Stimulated activated naive CD4-positive, alpha-beta T cell (primary cell): ENCODE data around the gene SSUH2.

Experiments
- DNase-seq, 6 experiments: peaks; one replicate each; lab custom pipeline; 2025; lab: John Stamatoyannopoulos, UW

The SSUH2 gene

GRCh38 chr3:8610951-8611350 is 33.6 kb downstream of the SSUH2 start:
- no peak for DNase-seq

DNA sequence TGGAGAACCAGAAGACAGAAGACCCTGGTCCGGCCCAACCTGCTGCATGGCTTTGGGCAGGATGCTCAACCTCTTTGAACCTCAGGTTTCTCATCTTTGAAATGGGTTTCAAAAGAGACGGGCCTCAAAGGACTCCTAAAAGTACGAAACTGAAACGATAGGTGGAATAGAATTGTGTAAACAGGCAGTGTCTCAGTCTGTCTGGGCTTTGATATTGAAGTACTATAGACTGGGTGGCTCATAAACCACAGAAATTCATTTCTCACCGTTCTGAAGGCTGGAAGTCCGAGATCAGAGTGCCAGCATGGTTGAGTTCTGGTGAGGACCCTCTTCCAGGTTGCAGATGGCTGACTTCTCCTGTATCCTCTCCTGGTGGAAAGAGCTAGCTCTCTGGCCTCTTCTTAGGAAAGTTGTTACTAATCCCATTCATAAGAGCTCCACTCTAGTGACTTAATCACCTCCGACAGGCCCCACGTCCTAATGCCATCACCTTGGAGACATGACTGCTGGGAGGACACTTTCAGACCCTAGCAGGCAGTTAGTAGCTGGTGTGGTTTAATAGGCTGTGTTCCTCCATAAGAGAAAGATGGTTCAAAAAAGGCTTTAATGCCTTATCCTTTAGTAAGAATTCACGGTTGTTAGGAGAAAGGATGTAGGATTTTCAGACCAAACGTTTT is 35.7 kb downstream of the SSUH2 start:
- DNase-seq, result no peak

DNA sequence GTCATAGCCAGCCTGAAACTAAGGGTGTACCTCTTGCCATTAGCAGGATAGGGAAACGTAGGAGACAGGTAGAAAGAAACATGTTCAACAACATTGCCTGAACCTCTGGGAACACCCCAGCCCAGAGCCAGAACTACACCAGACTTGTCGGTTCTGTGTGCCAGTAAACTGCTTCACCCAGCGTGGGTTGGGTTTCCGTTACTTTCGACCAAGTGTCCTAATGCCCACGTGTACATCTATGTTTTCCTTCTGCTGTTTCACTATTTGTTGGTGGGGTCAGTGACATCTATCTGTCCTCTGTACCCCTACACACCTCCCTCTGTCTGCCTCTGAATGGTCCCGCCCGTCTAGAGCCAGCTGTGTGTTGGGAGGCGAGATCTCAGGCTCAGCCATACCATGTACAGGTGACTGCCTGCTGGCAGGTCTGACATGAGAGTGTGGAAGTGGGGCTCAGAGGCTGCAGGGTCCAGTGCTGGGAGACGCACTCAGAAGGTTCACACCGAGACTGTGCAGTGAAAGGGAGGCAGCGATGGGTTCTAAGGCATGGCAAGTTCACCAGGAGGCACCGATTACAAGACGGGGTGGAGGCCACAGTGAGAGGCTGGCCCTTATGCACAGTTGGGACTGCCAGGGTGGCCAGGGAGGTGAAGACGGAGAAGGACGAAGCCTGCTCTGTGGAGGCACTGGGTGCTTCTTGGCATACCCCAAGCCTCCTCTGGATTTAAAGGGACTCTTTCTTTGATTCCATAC is 36.4 kb downstream of the SSUH2 start:
- no peak for DNase-seq

DNA sequence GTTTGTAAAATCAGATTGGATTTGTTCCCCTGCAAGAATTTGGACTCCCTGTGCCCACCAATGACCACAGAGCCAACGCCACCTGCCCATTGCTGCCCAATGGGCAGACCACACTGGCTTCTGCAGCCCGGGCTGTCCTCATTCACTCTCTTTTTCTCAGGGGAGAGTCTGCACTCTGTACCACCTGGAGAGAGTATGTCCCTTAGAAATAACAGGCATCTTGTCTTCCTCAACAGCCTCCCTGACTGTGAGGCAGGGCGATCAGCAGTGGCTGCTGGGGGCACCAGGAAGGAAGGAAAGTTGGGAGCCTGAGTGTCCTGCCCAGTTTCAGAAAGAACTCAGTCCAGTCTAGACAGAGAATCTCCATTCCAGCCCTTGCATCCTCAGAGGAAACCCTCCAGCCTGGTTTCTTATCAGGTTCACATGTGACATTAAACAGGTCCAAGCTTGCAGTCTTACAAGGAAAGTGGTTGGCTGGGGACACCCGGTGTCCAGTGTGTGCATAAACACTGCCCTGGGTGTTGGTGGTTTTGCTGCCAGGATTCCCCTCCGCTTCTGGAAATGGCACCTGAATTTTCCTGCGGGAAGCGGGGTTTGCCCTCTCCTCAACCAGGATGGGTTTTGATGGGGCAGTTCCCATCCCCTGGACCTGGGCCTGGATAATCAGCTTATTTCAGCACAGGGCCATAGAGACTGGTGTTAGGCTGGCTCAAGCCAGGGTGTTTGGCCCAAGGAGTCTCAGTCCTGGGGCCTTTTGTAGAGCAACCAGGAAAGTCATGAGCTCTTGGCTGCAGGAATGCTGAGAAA is 37.2 kb downstream of the SSUH2 start:
- DNase-seq, result no peak

DNA sequence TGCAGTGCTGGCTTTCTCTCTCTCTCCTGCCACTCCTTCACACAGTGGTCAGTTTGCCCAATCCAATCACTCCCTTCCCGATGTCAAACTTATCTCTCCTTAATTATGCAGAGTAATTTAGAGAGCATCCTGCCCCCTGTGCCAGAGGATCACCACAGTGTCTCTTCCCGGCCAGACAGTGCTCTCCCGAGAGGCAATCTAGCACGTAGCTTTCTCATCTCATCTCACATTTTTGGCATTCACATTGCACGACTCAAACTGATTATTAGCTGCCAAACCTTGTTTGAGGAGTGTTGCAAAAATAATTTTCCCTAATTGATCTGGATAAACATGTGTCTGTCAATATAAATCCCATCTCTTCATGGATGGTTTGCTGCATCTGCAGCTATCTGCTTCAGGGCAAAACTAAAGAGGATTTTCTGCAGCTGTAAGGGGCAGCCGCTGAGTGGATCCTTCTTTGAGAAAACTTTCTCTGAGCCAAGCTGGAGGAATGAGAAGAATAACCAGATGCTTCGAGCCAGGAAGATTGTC is 37.8 kb downstream of the SSUH2 start:
- no peak for DNase-seq

GRCh38 chr3:8604988-8605387 is 39.6 kb downstream of the SSUH2 start:
- no peak for DNase-seq

GRCh38 chr3:8604006-8604405 is 40.6 kb downstream of the SSUH2 start:
- no peak for DNase-seq

DNA sequence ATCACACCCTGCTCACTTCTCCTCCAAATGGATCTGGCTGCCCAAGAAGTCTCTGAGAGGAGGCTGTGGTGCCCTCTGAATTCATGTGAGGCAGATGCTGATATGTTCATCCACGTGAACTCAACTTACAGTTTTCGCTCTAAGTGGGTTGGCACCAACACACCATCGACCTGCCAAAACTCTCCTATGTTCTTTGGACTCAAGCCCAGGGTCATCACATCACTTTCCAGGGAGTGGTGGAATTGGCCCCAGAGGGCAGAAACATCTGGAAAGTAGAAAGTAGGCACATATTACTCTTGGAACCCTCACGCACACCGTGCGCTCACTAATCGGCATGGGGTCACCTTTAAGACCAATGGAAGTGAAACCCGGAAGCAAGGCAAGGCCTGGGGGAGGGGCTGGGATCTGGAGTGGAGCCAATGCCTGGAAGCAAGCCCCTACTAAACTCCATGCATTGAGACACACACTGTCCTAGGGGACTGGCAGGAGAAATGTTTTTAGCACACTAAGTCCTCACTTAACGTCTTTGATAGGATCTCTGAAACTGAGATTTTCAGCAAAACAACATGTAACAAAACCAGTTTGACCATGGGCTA is 41.4 kb downstream of the SSUH2 start:
- DNase-seq, result no peak

DNA sequence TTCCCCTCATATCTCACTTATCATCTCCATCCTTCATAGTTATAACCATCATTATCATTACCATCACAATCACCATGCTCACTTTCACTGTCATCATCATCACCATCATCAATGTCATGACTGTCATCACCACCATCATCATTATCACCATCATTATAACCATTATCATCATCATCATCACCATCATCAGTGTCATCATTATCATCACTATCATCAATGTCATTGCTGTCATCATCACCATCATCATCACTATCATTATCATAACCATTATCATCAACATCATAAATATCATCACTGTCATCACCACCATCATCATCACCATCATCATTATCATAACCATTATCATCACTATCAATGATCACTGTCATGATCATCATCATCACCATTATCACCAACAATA is 44.1 kb downstream of the SSUH2 start:
- no peak for DNase-seq

- DNase-seq, result no peak
Measured at GRCh38 chr3:8599146-8599545, 45.5 kb downstream of the SSUH2 start.

DNA sequence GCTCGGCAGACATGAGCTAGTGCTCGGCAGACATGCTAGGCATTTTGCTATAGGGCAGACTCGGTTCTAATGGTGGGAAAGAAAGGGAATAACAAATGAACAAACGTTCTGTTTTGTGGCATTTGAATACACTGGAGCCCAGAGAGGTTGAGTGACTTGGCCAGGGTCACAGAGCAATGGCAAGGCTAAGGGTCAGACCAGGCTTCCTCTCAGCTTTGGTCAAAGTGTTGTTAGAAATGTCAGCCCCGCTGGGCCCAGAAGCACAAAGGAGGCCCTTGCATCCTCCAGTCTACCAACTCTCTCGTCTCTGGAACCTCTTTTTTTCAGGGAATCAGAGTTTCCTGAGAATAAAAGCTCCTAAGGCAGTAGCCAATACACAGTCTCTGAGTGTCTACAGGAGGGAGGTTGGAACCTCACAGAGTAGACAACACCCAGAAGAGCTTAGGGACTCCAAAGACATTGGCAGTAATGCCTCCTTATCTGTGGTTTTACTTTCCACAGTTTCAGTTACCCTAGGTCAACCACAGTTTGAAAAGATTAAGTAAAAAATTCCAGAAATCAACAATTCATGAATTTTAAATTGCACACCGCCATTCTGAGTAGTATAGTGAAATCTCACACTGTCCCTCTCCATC is 47.3 kb downstream of the SSUH2 start:
- DNase-seq, result no peak

DNA sequence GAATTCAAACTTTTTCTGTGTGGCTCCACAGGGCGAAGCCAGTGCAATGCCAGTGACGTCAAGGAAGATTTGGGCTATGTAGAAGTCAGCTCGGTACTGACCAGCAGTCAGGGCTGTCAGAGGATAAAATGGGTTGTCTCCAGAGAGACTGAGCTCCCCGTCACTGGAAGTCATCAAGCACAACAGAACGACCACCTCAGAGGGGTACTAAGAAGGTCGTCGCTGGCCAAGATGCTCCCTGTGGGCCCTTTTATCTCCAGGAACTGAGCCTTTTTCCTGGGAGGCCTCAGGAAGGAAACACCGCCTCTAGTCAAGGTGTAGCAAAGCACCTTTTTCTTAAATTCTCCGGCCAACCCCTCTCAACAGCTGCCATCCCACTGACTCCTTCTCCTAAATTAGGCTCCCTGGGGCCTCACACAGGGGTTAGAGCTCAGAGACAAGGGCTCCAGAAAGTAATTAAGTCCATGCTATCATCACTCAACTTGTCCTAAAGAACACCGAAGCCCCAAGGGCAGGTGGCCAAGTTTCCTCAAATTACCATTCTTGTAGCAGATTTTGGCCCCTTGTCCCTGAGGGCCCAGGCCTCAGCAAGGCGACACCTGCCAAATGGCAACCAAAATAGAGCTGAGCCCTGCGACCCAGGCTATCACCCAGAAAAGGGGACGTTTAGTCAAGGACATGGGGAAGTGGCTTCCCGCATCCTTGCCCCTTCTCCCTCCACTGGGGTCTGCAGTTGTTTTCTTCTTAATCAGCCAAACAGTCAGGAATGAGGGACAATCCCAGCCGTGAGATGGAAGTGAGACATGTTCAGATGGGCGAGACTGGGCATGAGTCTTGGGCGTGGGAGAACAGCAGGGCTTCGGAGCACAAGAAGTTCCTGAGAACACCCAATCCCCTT is 48.0 kb downstream of the SSUH2 start:
- no peak for DNase-seq

GRCh38 chr3:8595695-8596115 is 48.9 kb downstream of the SSUH2 start:
- no peak for DNase-seq

DNA sequence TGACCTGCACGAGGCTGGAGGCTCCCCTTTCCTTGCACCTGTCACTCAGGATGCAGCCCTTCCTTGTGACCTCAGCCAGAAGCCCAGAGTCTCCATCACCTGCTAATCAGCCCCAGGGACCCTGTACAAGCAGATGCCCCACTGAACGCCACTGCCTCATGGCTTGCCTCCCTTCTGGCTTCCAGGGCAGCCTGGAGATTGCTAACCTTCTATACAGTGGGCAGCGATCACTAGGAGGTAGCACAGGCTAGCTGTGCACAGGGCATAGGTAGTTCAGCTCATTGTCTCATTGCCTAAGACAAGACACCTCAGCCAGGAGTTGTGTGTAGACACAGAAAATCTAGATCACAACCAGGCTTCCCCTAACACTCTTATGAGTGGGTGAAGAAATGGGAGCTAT is 49.3 kb downstream of the SSUH2 start:
- no peak for DNase-seq

- no peak for DNase-seq
Measured at GRCh38 chr3:8593021-8593827, 51.4 kb downstream of the SSUH2 start.

GRCh38 chr3:8589880-8590556 is 54.6 kb downstream of the SSUH2 start:
- DNase-seq, result no peak

- no peak for DNase-seq
Measured at GRCh38 chr3:8584661-8585060, 59.9 kb downstream of the SSUH2 start.

- no peak for DNase-seq
Measured at GRCh38 chr3:8581806-8582445, 62.7 kb downstream of the SSUH2 start.

DNA sequence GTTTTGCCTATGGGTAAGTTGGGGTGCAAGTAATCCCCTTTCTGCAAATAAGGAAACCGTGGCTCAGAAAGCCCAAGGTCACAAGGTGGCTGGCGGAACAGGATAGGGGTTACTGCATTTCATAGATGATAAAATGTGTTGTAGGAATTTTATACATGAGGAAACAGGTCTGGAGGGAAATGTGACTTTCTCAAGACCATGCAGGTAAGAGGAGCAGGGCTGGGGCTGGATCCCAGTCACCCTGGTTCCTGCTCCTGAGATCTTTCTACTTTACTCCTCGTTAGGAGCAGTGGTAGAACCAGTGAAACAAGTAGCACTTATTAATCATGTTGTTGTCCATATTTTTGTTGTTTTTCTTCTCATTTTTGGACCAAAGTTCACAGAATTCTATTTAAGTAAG is 63.2 kb downstream of the SSUH2 start:
- no peak for DNase-seq
